ENCODE data around the gene SYT11.

- TF ChIP-seq POLR2AphosphoS5 (IDR thresholded peaks at IDR 0.05; ENCODE audit: low read depth, low read length) (no peak), POLR2A (IDR thresholded peaks at IDR 0.05; ENCODE audit: low read depth, low read length) (peak; percentile 39), TAF1 (IDR thresholded peaks at IDR 0.05; ENCODE audit: borderline replicate concordance, low read depth, low read length) (no peak)
Measured at GRCh38 chr1:155920717-155921116, 61.4 kb downstream of the SYT11 start.

Data from GM12892 (cell line).